Measurements from ENCODE around the gene TEAD1. TPM values are rescaled to one million over a fixed set of nuclear protein-coding genes. Genes with fewer than 3 reads are reported as not detected.

TEAD1 gene
- total RNA-seq, 1 donor from 2014 or later, result 12.2 TPM

DNA sequence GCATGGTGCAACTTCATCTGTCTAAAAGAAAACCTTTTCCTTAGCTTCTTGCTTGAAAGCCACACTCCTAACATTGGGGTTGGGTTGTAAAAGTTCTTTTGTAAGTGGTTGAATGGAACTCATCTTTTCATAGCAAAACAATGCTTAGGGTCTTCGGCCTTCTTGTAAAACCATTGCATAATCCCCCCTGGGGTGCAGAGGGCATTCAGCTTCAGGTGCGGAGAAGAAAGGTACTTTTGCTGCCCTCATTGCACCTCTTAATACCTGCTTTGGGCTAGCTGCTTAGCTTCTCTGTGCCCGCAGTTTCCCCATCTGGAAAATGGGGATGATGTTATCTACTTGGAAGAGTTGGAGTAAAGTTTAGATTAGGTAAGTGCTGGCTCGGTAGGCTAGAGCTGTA, 10.1 kb downstream of the TEAD1 start:
- DNase-seq (ENCODE audit: low spot score in 2 of 2) (no peak), FAIRE-seq (no peak)

DNA sequence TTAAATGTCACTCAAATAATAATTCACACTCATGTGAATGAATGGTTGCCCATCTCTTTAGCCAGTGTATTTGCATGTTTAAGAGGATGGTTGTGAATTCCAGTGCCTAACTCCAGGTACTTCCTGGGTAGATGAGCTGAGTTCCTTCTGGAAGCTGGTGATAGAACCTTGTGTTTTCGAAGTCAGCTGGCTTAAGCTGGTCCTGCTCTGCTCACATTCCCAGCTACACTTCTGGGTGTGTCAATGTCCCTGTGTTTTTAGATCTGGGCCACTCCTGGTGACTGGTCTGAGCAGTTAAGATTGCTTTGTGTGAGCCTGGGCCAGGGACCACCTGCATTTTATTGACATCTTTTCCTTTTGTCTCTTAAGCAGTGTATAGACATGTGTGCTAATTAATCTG, 10.6 kb downstream of the TEAD1 start:
- FAIRE-seq (no peak), DNase-seq (ENCODE audit: low spot score in 2 of 2) (no peak)

DNA sequence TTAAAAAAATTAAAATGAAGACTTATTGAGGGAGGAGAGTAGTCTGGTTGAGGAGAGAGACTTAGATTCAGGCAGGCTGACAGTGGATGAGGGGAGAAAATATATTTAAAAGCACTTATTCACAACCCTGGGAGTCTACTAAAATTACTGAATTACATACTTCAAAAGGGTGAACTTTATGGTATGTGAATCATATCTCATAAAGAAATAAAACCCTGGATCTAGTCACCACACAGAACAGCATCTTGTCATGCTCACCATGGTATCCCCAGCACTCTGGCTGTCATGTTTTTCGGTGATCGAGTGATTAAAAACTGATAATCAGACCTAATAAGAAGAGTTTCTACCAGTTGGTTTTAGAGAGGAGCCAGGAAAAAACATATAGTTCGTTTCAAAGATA, 11.0 kb downstream of the TEAD1 start:
- FAIRE-seq, result no peak
- DNase-seq (ENCODE audit: low spot score in 2 of 2), result no peak

DNA sequence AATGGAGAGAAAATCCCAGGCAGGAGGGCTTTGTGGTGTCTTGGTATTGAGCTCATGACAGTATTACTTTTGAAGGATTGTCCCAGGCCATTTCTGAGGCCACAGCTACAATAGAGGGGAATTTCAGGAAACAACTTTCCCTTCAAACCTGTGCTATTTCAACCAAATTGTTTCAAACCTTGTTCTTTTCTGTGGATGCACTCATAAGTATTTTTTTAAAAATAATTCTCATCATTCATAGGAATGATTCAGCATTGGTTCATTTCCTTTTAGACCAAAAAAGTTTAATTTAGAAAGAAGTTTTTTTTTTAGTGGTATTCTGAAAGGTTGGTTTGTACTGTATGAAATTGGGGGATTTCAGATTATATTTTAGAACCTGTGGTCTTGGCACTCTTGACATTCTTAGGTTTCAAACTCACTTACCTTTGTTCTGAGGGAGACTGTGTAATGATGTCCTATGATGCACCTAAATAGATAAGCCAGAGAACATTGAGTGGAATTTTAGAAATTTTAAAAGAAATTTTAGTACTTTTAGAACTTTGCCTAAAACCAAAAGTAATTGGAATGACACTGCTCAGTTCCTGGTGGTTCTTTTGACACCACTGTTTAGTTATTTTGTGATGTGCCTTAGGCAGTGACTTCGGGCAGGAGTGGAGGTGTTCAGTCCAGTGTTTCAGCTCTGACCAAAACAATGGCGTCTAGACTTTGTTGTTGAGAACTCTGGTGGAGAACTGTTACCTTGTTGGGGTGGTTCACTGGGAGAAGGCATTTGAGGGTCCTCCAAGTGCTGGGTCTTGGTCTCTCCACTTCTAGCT, 12.2 kb downstream of the TEAD1 start:
- no peak for FAIRE-seq
- no peak for DNase-seq (ENCODE audit: low spot score in 2 of 2)

DNA sequence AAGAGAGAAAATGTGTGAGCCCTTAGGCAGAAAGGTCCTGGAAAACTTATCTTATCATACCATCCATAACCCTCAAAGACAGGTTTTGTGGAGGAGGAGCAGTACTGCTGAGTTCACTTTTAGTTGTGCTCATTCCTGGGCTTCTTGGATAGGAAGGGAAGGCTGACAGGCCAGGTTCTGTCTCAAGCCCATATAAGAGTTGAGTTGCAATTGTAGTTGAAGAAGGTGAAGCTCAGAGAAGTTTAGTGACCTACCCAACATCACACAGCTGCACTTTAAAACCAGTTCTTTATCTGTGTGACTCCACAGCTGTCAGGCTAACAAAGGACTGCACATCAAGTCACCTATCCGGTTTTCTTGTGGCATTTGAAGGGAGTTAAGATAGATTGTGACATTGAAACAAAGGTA, 13.0 kb downstream of the TEAD1 start:
- DNase-seq (ENCODE audit: low spot score in 2 of 2) (no peak), FAIRE-seq (no peak)

DNA sequence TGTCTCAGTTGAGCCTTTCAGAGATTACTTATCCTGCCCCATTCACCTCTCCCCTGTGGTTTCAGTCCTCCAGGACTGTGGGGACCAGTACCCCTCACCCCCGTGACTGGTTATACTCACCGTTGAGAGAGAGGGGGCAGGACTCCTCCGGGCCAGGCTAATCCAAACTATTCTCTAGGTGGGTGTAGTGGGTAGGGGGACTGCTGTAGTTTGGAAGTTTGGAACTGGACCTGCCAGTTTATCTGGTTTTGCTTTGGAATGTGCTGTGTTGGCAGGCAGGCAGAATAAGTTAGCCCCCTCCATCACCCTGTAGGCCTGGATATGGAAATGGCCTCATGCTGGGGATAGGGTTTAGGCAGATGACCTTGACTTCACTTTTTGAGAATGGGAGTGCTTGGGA, 13.5 kb downstream of the TEAD1 start:
- DNase-seq (ENCODE audit: low spot score in 2 of 2) (no peak), FAIRE-seq (no peak)

DNA sequence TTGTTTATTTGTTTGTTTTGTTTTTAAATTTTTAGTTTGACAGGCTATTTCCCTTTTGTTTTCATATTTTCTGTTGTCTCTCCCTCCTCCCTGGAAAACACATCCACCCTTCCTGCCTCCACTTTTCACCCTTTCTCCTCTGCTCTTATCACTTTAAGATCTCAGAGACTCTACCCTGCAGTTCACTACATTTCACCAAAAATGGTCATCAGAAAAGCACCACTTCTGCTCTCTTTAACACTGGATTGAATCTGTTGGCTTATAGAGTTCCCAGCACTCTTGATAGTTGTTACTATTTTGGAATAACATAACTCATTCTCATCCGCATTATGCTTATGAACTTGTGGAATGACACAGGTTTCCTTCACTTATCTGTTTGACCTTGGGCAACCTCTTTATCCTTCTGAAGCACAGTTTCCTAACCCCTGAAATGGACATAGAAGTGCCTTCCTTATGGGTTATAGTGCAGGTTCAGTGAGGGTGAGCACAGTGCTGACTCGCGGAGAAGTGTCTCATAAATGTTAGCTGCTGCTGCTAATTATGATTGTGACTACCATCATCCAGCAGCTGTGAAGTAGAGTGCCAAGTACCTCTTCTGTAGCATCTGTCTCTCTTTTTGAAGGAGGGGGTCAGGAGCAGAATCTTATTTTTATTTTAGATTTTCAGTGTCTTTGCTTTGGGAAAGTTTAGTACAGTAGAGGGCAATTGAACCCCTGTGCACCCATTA, 15.0 kb downstream of the TEAD1 start:
- FAIRE-seq (no peak), DNase-seq (ENCODE audit: low spot score in 2 of 2) (no peak)

DNA sequence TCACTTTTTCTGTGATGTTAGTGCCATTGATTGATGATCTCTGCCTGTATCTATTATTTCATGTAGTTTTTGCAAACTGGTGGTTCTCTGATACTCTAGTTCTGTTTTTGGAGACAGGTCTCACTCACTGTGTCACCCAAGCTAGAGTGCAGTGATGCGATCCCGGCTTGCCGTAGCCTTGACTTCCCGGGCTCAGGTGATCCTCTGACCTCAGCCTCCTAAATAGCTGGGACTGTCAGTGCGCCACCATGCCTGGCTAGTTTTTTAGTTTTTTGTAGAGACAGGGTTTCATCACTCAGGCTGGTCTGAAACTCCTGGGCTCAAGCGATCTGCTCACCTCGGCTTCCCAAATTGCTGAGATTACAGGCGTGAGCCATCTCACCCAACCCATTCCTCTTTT, 16.4 kb downstream of the TEAD1 start:
- DNase-seq (ENCODE audit: low spot score in 2 of 2) (no peak), FAIRE-seq (no peak)

DNA sequence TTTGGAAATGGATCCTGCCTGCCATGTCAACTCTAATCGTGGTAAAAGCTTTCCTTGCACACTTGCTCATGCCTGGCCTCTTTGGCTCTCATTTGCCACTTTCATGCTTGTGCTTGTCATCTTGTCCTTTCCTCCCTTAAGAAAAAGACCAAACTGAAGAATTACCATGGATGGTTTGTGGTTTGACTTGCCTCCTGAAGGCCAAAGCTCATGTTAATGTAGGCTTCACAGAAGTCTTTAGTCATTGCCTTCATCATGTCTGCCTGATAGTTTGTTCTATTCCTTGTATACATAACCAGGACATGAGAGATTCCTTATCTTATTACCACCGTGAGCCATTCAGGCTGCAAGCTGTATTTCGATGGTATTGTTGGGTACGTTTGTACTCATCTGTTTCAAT, 17.3 kb downstream of the TEAD1 start:
- FAIRE-seq, result no peak
- DNase-seq (ENCODE audit: low spot score in 2 of 2), result no peak

DNA sequence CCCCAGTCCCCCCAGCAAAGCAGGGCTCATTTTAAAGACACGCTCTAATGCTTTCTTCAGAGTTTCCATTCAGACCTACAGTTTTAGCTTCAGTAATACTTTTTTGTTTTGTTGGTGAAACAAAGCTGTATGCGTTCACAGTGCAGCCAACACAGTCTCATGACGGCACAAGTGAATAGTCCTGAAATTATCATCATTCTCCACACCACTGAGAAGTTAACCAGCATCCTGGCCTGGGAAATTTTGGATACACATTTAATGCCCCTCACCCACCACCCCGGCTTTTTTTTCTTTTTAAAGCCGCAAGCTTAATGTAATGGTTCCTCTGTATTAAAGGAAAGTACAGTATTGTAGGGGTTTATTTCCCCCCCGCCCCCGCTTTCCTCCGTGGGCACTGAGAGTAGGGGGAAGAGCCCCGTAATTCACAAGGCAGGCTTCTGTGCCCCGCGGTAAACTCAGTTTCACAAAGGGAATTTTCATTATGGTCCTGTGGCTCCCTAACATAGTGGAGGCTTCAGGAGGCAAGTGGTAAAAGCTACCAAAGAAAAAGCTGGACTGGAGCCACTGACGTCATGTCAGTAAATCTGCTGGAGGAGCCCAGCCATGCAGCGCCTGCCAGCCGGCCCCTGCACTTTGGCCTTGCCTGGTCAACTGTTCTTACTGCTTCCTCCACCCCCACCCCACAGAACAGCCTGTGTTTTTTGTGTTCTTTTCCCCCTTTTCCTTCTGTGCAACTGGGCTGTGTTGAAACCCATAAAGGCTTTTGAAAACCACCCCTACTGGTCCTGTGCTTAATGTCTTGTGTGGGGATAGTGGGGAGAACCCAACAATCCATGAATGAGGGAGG, 18.2 kb downstream of the TEAD1 start:
- DNase-seq (ENCODE audit: low spot score in 2 of 2) (peak in 1 of 2 donors; percentile 51), FAIRE-seq (no peak)

DNA sequence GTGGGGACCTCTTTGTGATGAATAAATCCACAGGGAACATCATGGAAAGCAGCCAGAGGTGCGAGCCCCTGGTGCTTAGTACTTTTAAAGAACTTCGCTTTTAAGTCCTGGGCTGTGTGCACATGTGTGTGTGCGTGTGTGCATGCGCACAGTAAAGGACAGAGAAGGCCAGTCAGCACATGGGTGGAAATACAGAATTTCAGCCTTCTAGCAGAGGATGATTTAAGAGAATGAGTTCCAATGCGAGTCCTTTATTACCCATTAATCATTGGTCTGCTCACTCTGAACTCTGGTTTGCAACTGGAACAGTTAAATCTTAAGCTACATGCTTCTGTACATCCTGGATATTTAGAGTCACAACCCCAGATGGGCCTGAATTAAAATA, 18.9 kb downstream of the TEAD1 start:
- no peak for FAIRE-seq
- no peak for DNase-seq (ENCODE audit: low spot score in 2 of 2)

DNA sequence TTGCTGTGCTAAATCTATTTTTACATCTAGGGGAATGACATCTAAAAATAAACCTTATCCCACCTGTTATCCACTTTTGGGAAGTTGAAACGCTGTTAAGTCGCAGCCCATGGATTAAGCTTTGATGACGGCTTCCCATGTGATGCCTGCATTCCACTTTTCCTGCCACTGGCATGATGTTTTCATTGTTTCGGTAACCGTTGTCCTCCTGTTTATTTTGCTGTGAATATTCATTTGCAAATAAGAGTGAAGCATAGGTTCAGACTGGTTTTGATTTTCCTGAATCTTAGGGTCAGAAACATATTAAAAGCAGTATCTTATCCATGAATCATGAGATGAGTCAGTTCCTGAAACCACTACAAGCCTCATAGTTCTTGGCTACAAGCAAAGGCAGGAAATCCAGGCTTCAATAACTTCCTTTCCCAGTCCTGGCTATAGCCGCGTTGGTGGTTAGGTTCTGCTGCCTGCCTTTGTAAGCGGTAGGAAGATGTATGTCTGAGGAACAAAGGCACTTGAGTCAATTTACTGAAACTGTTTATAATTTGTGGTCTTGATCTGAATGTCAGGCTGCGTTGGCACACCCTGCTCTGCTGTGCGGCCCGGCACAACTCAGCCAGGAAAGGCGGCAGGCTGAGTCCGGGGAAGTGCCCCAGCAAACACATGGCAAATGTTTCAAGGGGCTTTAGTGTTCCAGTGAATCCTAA, 19.4 kb downstream of the TEAD1 start:
- peak in 1 of 2 donors; percentile 52 for DNase-seq (ENCODE audit: low spot score in 2 of 2)
- FAIRE-seq, result no peak

DNA sequence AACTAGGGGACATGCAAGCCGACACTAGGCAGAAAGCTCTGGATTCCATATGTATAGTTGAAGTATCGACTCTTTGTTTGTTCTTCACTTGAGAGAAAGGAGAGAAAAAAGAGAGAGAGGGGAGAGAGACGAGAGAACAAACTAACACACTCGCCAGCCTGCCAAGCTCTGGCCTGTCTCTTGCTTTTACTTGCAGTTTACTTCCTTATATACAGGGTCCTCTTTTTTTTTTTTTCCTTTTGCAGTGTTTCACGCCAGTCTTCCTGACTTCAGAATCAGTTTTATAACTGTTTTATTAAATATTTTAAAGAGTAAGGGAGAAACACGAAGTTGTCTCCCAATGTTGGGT, 19.9 kb downstream of the TEAD1 start:
- no peak for DNase-seq (ENCODE audit: low spot score in 2 of 2)

DNA sequence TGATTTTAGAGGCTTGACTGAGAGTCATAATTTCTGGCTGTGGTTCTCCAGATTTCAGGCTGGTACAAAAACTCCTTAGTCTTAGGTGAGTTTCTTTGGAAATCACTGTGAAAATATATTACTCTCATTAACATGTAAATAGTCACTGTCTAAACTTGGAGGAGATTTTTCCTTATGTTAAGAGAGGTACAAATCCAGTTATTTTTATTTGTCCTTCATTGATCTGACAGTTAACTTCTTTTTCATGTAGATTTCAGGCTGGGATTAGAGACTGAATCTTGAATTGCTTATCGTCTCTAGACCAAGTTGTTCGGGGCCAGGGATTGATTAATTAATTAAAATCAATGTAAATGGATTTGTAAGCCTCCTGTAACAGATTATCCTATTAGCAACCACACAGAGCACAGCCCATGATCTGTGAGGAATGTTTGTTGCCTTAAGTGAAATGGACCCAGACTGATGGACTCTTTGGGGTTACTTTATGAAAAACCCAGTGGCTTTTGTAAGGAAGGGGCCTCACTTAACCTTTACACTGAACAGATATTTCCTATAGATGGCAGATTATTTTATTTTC, 21.1 kb downstream of the TEAD1 start:
- no peak for DNase-seq (ENCODE audit: low spot score in 2 of 2)

More for the DNA sequence above, 19.9 kb downstream of the TEAD1 start:
- no peak for FAIRE-seq

DNA sequence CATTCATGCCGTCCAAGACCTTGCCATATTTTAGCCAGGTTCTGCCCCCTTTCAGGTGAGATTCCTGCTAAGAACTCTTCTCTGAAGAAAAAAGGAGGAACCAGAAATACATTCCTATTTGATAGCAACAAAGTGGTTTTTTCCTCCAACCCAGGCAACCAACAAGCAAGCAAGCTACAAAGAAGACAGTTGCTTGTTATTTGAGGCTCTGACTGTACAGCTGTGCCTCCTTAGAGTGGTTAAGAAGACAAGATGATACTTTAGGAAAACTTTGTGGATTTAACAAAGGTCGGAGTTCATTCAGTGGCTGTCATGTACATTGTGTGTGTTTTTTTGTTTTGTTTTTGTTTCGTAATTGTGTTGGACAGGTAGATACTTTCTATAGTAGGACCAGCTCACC, 21.7 kb downstream of the TEAD1 start:
- no peak for FAIRE-seq
- DNase-seq (ENCODE audit: low spot score in 2 of 2), result no peak

More for the DNA sequence above, 21.1 kb downstream of the TEAD1 start:
- no peak for FAIRE-seq

DNA sequence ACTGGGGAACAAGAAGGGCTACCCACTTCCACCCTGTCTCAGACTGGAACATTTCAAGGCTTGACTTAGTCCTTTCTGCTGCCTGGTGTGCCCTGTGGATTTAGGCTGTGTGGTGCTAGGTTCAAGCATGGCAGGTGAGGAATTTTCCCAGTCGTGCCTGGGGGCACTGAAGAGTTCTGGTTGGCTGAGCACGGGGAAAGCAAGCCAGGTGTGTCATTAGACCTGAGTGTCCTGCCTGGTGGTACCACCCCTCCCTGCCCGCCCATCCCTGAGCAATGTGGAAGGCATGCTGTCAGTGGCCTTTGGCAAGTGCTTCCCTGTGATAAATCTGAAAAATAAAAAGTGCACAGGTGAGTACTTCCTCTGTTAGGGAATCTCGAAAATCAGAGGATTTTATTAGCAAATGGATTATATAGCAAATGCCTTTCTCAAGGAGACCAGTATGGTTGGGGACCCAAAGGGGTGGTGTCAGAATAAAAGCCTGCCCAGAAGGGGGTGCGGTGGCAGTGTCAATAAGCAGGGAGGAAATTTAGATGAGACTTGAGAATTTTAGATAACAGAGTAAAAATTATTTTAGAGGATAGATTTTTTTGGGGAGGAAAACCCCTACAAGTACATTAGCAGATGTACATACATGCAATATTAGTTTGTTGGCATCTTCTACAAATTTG, 22.8 kb downstream of the TEAD1 start:
- no peak for FAIRE-seq
- DNase-seq (ENCODE audit: low spot score in 2 of 2), result no peak

DNA sequence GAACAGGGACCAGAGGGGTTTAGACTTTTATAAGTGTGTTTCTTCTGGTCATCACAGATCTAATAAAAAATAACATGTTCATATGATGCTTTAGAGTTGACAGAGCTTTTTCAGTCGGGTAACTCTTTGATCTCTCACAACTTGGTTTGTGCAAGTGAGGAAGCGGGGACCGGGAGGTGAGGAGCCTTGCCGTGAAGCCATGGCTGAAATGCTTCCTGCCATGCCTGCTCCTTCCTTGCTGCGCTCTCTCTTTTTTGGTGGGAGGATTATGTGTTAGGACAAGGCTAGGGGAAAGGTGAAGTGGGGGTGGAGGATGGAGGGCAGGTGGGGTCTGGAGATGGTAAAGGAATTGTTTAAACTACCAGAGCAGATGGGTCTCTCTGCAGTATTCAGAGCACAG, 23.8 kb downstream of the TEAD1 start:
- DNase-seq (ENCODE audit: low spot score in 2 of 2), result no peak
- no peak for FAIRE-seq

DNA sequence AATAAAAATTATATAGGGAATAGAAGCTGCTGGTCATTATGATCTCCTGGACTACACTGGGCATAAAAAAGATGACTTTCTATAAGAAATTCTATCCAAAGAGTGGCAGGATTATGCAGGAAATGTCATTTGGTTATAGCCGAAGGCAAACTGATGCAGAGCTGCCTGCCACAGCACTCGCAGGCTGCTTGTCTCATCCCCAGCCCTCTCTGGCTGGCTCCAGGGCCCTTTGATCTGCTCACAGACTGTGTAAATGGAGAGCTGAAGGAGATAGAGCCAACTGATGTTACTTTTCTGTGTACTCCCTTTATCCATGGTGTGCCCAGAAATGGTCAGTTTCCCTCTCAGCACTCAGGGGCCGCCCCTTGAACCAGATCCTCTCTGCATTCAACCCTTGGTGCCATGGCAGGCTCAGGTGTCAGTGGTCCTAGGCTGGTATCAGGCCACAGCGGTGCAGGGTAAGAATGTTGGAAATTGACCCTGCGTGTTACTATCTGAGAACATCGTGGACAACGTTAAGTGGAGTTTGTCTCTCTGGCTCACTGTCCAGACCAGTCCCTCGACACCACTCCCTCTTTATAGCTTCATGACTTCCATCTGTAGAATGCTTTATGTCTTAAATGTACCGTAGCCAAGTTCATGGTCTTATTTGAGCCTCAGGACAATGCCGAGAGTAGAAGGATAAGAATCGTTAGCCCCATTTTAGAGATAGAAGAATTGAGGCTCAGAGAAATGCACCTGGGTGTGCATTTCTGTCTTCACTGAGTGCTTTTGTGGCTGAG, 27.8 kb downstream of the TEAD1 start:
- DNase-seq (ENCODE audit: low spot score in 2 of 2) (no peak), FAIRE-seq (no peak)

DNA sequence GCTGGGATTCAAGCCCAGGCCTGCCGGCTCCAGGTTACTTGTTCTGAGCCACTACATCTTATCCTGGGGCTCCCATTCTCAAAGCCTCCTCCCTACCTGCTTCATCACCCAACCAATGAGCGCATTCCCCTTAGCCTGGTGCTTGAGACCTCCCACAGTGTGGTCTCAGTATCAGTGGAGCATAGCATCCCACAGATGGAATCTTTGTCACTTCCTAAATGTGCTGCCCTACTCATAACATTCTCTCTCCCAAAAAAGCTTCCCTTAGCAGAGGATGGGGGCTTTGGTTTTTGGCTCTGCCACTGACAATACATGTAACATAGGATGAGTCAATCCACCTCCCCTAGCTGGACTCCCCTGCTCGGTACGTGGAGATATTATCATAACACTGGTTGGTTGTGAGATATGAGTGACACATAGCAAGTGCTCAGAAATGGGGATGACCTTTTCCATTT, 28.8 kb downstream of the TEAD1 start:
- FAIRE-seq, result no peak

More for the DNA sequence above, 28.8 kb downstream of the TEAD1 start:
- no peak for DNase-seq (ENCODE audit: low spot score in 2 of 2)
